ENCODE results near the gene CNTN1. TPM values are rescaled to one million over a fixed set of nuclear protein-coding genes. Genes with fewer than 3 reads are reported as not detected.

Gene CNTN1
- total RNA-seq, 2 donors from 2014 or later = 0.16 to 0.19 TPM

- Histone ChIP-seq H3K4me3 (no peak overlapping the region), H3K4me1 (no peaks in the 10 kb centered on the region), H3K36me3 (no peaks in the 10 kb centered on the region), H3K9me3 (no peaks in the 10 kb centered on the region), H3K27me3 (no peaks in the 10 kb centered on the region), H3K27ac (no peak overlapping the region)
- DNase-seq (ENCODE audit: low spot score) = no peak
- no peak for TF ChIP-seq CTCF (IDR thresholded peaks at IDR 0.05)
Measured at GRCh38 chr12:40794087-40794486, 101.8 kb downstream of the CNTN1 start.

GRCh38 chr12:40801082-40801481 lies 108.8 kb downstream of the CNTN1 start:
- no peaks in the 10 kb centered on the region for H3K4me1 ChIP-seq
- no peak overlapping the region for H3K4me3 ChIP-seq
- H3K27ac ChIP-seq = no peak overlapping the region
- no peak for DNase-seq (ENCODE audit: low spot score)
- no peaks in the 10 kb centered on the region for H3K36me3 ChIP-seq
- H3K27me3 ChIP-seq = no peaks in the 10 kb centered on the region
- no peaks in the 10 kb centered on the region for H3K9me3 ChIP-seq
- TF ChIP-seq CTCF (IDR thresholded peaks at IDR 0.05) = no peak

- no peak for DNase-seq (ENCODE audit: low spot score)
- no peak for TF ChIP-seq CTCF (IDR thresholded peaks at IDR 0.05)
- no peaks in the 10 kb centered on the region for H3K27me3 ChIP-seq
Measured at GRCh38 chr12:40801861-40802260, 109.6 kb downstream of the CNTN1 start.

GRCh38 chr12:40802656-40803055 lies 110.4 kb downstream of the CNTN1 start:
- no peak overlapping the region for H3K27ac ChIP-seq
- no peak for DNase-seq (ENCODE audit: low spot score)
- H3K4me1 ChIP-seq = no peaks in the 10 kb centered on the region
- no peak for TF ChIP-seq CTCF (IDR thresholded peaks at IDR 0.05)
- no peak overlapping the region for H3K4me3 ChIP-seq
- no peaks in the 10 kb centered on the region for H3K36me3 ChIP-seq
- H3K9me3 ChIP-seq = no peaks in the 10 kb centered on the region
- H3K27me3 ChIP-seq = no peaks in the 10 kb centered on the region

More at GRCh38 chr12:40801861-40802260, 109.6 kb downstream of the CNTN1 start:
- Histone ChIP-seq H3K4me1 (no peaks in the 10 kb centered on the region), H3K9me3 (no peaks in the 10 kb centered on the region), H3K36me3 (no peaks in the 10 kb centered on the region), H3K4me3 (no peak overlapping the region), H3K27ac (no peak overlapping the region)

- Histone ChIP-seq H3K36me3 (no peaks in the 10 kb centered on the region), H3K4me1 (no peaks in the 10 kb centered on the region), H3K9me3 (no peaks in the 10 kb centered on the region), H3K4me3 (no peak overlapping the region), H3K27ac (no peak overlapping the region), H3K27me3 (no peaks in the 10 kb centered on the region)
- TF ChIP-seq CTCF (IDR thresholded peaks at IDR 0.05) = no peak
- no peak for DNase-seq (ENCODE audit: low spot score)
Measured at GRCh38 chr12:40819436-40820108, 127.3 kb downstream of the CNTN1 start.
